Right cardiac atrium (tissue), 5 donors: ENCODE data around the gene ZNF425. TPM values are rescaled to one million over a fixed set of nuclear protein-coding genes. Genes with fewer than 3 reads are reported as not detected.

Experiments
- ATAC-seq, 2 donors: fragments of 200-7000 bp; cut with Tn5 transposase; one replicate each; pipeline versions ENCODE4 v1.8.0 to v1.9.1; 2020; ENCODE audit warnings: moderate library complexity in 2 of 2, mild to moderate bottlenecking in 1 of 2
- DNase-seq, 3 donors: peaks; one replicate each; pipeline ENCODE4 v3.0.0-alpha.2; 2020
- H3K27ac ChIP-seq: one replicate; pipeline ENCODE4 v1.5.1; 2013; ENCODE audit warnings: mild to moderate bottlenecking, low read length, control low read depth, moderate library complexity
- H3K27me3 ChIP-seq: one replicate; pipeline ENCODE4 v1.6.1; 2013; ENCODE audit not compliant: control insufficient read depth, insufficient read depth
- H3K4me1 ChIP-seq: one replicate; pipeline ENCODE4 v1.6.1; 2013; ENCODE audit warnings: low read length; ENCODE audit not compliant: control insufficient read depth, insufficient read depth
- H3K4me3 ChIP-seq: one replicate; pipeline ENCODE4 v1.5.1; 2013; ENCODE audit warnings: low read length, control low read depth
- H3K9me3 ChIP-seq: one replicate; pipeline ENCODE4 v1.6.1; 2013; ENCODE audit warnings: low read length; ENCODE audit not compliant: control insufficient read depth
- WGBS: extraction: QIAGEN DNeasy Blood & Tissue Kit; methylation state at CpG from one replicate; pipeline ENCODE4 v1.1.7; 2013; 5-methylcytosine and 5-hydroxymethylcytosine counted together
- intact Hi-C, 4 donors: fragments of 100-400 bp; cut with DNase I; formaldehyde crosslinking; loops; one replicate each; pipeline versions ENCODE4 v1.11.0 to v1.14.0; 2022 to 2023
- polyA plus RNA-seq: library from polyadenylated mRNA; stranded (reverse); fragments of 200-250 nt; gene quantifications from one replicate; pipeline ENCODE4 v1.2.3, GENCODE V29; 2013
- total RNA-seq, 4 donors: library from RNA; stranded (reverse); fragmentation: NEBNext Ultra II Directional; extraction: Animal tissue kit (Norgen Biotek cat#: 25700); gene quantifications; one replicate each; pipeline ENCODE4 v1.2.1, GENCODE V29; 2021
- donor health status: healthy with polysubstance abuse.
- donor health status: DM: no; HTN: yes; CAD: no.
- donor health status: DM: no; HTN: no; CAD: no.
- donor health status: DM: no; HTN: yes; CAD: no; lungs with severe emphysema.
- donor health status: DM: yes; HTN: yes; CAD: no.

The ZNF425 gene
- total and polyA plus RNA-seq, 5 donors, result 0.50 to 0.99 (median 0.79) TPM

DNA sequence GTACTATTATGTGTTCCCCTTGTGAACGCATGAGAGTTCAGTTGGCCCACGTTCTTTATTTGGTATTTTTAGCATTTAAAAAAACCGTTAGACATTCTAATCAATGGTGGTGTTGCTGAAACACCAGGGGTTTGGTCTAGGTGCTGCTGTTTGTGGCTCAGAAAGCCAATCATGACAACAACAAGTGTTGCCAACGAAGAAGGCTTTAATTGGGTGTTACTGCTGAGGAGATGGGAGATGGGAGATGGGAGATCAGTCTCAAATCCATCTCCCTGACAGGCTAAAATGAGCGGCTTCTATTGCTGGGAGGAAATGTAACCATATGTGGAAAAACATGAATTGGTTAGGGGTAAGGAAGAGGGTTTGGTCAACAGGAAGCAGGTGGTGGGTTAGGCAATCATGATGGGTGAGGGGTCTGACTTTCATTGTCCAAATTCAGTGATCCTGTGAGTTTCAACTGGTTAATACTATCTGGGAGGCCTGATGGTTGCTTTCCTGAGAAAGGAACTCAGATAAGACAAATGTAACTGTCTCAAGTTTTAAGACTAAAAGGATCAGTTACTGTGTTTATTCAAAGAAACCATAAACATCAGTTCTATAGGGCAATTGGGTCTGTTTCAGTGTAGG is 4.6 kb upstream of the ZNF425 start:
- H3K9me3 ChIP-seq, result no peaks in the 10 kb centered on the region
- intact Hi-C loops, result no loop called here
- no peak overlapping the region for H3K27ac ChIP-seq
- H3K27me3 ChIP-seq, result no peaks in the 10 kb centered on the region
- no peak for DNase-seq
- no peak for ATAC-seq
- WGBS, result 93% methylated on average over 5 of the region's 5 CpGs
- no peaks in the 10 kb centered on the region for H3K4me1 ChIP-seq
- H3K4me3 ChIP-seq, result no peak overlapping the region

DNA sequence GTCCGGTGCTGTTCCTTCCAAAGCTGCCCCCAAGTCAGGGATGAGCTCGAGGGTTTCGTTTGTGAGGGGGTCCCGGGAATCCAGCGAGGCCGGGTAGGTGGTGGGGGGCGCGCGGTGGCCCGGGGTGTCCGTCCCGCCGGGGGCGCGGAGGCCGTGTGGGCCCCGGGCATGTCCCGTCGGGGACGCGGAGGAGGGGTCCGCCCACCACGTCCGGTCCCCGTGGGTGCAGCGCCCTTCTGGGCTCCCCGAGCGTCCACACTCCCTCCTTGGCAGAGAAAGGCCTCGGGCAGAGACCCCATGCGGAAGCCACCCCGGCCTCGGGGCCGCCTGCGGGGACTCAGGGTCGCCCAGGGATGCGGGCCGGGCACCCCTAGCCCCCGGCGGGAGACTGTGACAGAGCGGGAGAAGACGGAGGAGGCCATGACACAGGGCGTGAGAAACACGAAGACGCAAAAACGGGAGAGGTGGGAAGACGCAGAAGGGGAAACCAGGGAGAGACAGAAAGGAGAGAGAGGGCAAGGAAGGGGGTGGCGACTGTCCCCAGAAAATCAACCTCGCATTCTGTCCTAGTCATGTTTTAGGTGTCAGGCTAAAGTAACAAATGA is 640 bp upstream of the ZNF425 start:
- WGBS, result under 1% methylated on average over 48 of the region's 48 CpGs
- DNase-seq (peak; percentile 64 to 86 (median 85)), ATAC-seq (peak; percentile 74 to 85)
- peak overlapping the region; percentile 45 for H3K4me3 ChIP-seq
- intact Hi-C loops, result loop anchor here in 1 of 4 donors (2.0 kb wide), 1 partner anchor 36 kb away; the partner anchor contains the start of gene ZNF786
- peak overlapping the region; percentile 78 for H3K27ac ChIP-seq
- no peaks in the 10 kb centered on the region for H3K4me1 ChIP-seq
- H3K27me3 ChIP-seq, result no peaks in the 10 kb centered on the region
- no peaks in the 10 kb centered on the region for H3K9me3 ChIP-seq

DNA sequence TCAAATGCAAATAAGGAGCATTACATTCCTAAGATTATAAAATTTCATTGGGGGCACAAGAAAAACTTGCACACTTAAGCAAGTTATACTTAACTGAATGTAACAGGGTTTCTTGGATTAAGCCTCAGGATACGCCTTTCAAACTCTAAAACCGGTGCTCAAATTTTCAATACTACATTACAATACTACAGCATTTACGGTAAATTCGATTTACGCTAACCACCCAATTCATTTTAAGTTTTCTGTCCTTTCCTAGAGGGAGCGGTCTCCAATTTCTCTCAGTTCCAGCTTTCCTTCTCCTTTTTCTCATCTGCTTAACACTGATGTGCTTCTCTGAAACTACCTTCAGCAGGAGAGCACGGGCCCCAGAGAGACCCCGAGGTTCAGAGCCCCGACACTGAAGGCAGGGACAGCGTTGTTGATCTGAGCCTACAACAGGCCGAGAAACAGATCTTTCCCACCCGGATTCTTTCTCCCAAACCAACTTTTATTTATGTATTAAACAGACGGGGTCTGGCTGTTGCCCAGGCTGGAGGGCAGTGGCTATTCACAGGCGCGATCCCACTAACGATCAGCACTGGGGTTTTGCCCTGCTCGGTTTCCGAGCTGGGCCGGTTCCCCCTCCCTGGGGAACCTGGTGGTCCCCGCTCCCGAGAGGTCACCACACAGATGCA is 798 bp downstream of the ZNF425 start:
- ATAC-seq (no peak), DNase-seq (no peak)
- Histone ChIP-seq H3K9me3 (no peaks in the 10 kb centered on the region), H3K27ac (peak overlapping the region; percentile 71), H3K4me1 (no peaks in the 10 kb centered on the region), H3K27me3 (no peaks in the 10 kb centered on the region), H3K4me3 (peak overlapping the region; percentile 45)
- 7% methylated on average over 21 of the region's 21 CpGs for WGBS
- intact Hi-C loops, result no loop called here

DNA sequence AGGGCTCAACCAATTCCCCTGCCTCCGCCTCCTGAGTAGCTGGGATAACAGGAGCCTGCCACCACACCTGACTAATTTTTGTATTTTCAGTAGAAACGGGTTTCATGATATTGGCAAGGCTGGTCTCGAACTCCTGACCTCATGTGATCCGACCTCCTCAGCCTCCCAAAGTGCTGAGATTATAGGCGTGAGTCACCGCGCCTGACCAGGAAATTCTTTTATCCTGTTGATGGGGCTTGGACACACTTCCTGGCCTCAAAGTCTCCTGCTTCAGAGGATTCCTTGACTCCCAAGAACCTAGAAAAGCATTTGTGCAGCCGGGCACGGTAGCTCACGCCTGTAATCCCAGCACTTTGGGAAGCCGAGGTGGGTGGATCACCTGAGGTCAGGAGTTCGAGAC is 16.2 kb downstream of the ZNF425 start:
- ATAC-seq (no peak), DNase-seq (no peak)
- intact Hi-C loops, result no loop called here
- Histone ChIP-seq H3K4me3 (no peak overlapping the region), H3K27me3 (no peaks in the 10 kb centered on the region), H3K9me3 (no peaks in the 10 kb centered on the region), H3K4me1 (no peaks in the 10 kb centered on the region), H3K27ac (no peak overlapping the region)
- WGBS, result 84% methylated on average over 11 of the region's 12 CpGs

DNA sequence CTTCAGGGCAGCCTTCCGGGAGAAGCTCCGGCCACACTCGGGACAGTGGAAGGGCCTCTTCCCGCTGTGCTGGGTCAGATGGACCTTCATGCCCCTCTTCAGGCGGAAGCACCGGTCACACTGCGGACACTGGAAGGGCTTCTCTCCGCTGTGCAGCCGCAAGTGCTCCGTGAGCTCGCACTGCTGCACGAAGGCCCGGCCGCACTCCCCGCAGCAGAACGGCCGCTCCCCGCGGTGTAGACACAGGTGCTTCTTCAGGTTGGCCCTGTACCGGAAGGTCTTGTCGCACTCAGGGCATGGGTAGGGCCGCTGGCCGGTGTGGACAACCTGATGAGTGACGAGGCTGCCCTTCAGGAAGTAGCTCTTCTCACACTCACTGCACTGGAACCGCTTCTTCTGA is 21.4 kb downstream of the ZNF425 start:
- no peak overlapping the region for H3K27ac ChIP-seq
- no peak overlapping the region for H3K4me3 ChIP-seq
- no peak for DNase-seq
- peak in 1 of 2 donors; percentile 22 for ATAC-seq
- H3K27me3 ChIP-seq, result no peaks in the 10 kb centered on the region
- H3K9me3 ChIP-seq, result no peaks in the 10 kb centered on the region
- H3K4me1 ChIP-seq, result no peaks in the 10 kb centered on the region
- WGBS, result 95% methylated on average over 25 of the region's 25 CpGs
- intact Hi-C loops, result no loop called here

DNA sequence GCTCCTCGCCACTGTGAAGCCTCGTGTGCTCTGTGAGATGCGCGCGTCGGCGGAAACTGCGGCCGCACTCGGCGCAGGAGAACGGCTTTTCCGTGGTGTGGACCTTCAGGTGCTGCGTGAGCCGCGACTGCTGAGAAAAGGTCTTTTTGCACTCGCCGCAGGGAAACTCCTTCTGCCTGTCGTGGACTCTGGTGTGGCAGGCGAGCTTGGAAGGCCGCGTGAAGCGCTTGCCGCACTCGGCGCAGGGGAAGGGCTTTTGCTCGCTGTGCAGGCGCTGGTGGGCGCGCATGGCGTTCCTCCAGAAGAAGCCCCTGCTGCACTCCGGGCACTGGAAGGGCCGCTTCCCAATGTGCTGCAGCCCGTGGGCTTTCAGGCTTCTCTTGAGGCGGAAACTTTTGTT is 21.9 kb downstream of the ZNF425 start:
- H3K27me3 ChIP-seq, result no peaks in the 10 kb centered on the region
- DNase-seq (no peak), ATAC-seq (peak in 1 of 2 donors; percentile 11)
- no peak overlapping the region for H3K27ac ChIP-seq
- H3K4me1 ChIP-seq, result no peaks in the 10 kb centered on the region
- no peaks in the 10 kb centered on the region for H3K9me3 ChIP-seq
- intact Hi-C loops, result no loop called here
- 97% methylated on average over 35 of the region's 35 CpGs for WGBS
- H3K4me3 ChIP-seq, result no peak overlapping the region

DNA sequence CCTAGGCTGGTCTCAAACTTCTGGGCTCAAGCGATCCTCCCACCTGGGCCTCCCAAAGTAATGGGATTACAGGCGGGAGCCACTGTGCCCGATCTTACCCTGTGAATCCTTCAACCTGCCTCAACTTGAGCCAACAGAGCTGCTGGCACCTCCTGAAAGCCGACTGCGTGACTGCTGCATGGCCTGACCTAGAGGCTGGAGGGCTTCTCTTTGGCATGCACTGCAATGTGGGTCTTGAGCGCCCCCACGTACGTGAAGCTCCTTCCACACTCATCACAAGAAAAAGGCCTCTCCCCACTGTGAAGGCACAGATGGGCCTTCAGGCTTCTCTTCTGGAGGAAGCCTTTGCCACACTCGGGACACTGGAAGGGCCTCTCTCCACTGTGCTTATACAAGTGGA is 22.7 kb downstream of the ZNF425 start:
- 94% methylated on average over 9 of the region's 9 CpGs for WGBS

DNA sequence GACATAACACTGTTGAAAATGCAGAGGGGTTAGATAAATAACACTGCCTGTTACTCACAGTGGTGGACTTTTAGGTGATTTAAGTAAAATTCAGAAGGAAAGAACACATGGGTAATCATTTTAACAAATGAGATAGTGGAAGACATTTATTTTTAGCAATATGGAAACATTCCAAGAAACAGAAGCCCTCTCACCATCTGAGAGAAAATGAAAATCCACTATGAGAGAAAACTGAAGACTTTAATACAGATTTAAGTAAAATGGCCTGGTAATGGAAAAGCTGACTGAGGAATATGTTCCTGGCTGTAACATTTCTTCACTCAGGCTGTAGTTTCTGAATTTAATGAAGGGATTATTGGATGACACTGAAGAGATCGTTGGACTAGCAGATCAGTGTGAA is 23.5 kb downstream of the ZNF425 start:
- intact Hi-C loops, result no loop called here
- DNase-seq, result no peak
- WGBS, result 48% methylated on average over 1 of the region's 1 CpG

More for the DNA sequence above, 22.7 kb downstream of the ZNF425 start:
- Histone ChIP-seq H3K9me3 (no peaks in the 10 kb centered on the region), H3K27me3 (no peaks in the 10 kb centered on the region), H3K4me3 (no peak overlapping the region), H3K4me1 (no peaks in the 10 kb centered on the region), H3K27ac (no peak overlapping the region)
- DNase-seq, result no peak
- no peak for ATAC-seq
- intact Hi-C loops, result no loop called here

DNA sequence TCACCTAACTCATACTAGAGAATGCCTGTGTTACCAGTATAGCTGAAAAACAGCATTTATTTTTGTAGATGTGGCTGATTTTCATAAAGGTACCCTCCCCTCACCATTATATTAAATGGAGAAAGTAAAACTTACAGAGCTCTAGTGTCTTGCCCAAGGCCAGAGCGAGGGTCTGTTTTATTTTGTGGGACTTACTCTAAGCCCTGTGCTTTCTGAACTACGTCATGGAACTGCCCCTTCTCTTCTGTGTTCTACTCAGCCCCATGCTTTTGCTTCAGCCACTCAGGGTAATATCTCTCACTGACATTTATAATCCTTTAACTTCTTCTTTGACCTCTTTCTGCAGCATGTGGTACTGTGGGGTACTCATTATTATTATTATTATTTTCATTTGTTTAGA is 25.3 kb downstream of the ZNF425 start:
- H3K27ac ChIP-seq, result no peak overlapping the region
- no peak for DNase-seq
- no peaks in the 10 kb centered on the region for H3K27me3 ChIP-seq
- H3K4me3 ChIP-seq, result no peak overlapping the region
- no peaks in the 10 kb centered on the region for H3K9me3 ChIP-seq
- intact Hi-C loops, result no loop called here
- ATAC-seq, result no peak
- H3K4me1 ChIP-seq, result no peaks in the 10 kb centered on the region
- 97% methylated on average over 2 of the region's 2 CpGs for WGBS

More for the DNA sequence above, 23.5 kb downstream of the ZNF425 start:
- Histone ChIP-seq H3K9me3 (no peaks in the 10 kb centered on the region), H3K27ac (no peak overlapping the region), H3K4me1 (no peaks in the 10 kb centered on the region), H3K27me3 (no peaks in the 10 kb centered on the region), H3K4me3 (no peak overlapping the region)
- no peak for ATAC-seq

DNA sequence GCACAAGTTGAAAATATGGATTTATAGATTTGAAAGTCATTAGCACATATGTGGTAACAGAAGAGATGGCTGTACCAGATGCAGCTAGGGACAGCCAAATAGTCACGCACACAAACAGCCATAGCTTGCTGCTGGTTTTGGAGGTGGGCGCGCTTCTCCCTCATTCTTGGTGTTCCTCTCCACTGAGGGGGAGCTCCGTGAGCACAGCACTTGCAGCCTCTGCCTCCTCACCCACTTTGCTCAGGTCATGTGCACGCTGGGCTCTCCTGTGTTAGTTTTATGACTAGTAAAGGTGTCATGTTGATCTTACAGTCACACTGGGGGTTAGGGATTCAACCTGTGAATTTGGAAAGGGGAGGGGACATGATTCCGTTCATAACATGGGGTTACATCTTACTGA is 27.1 kb downstream of the ZNF425 start:
- no peak overlapping the region for H3K27ac ChIP-seq
- no peak for DNase-seq
- no peaks in the 10 kb centered on the region for H3K4me1 ChIP-seq
- WGBS, result 92% methylated on average over 6 of the region's 6 CpGs
- H3K9me3 ChIP-seq, result no peaks in the 10 kb centered on the region
- intact Hi-C loops, result no loop called here
- no peaks in the 10 kb centered on the region for H3K27me3 ChIP-seq
- ATAC-seq, result no peak
- H3K4me3 ChIP-seq, result no peak overlapping the region

DNA sequence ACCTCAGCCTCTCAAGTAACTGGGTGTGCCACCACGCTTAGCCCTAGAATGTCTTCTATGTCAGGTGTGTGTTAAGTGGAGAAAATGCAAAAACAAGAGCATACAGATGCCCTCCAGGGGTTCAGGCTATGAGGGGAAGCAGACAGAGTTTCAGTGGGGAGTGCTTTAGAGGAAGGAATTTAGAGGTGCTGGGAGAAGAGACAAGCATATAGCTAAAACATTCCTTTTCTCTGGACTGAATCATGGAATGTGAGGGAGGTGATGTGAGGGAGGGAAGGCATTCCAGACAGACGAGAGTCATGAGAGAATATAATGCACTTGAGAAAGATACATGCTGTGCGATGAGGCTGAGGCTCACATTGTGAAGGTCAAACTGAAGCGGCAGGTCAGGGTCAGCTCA is 29.0 kb downstream of the ZNF425 start:
- Histone ChIP-seq H3K9me3 (no peaks in the 10 kb centered on the region), H3K27ac (no peak overlapping the region), H3K27me3 (no peaks in the 10 kb centered on the region), H3K4me3 (no peak overlapping the region), H3K4me1 (no peaks in the 10 kb centered on the region)
- 68% methylated on average over 4 of the region's 4 CpGs for WGBS
- DNase-seq (no peak), ATAC-seq (no peak)
- intact Hi-C loops, result no loop called here
